ENCODE results near the gene RNF183. TPM values are rescaled to one million over a fixed set of nuclear protein-coding genes. Genes with fewer than 3 reads are reported as not detected.

RNF183 gene
- polyA plus RNA-seq, 1 donor from 2014 or later: not detected

DNA sequence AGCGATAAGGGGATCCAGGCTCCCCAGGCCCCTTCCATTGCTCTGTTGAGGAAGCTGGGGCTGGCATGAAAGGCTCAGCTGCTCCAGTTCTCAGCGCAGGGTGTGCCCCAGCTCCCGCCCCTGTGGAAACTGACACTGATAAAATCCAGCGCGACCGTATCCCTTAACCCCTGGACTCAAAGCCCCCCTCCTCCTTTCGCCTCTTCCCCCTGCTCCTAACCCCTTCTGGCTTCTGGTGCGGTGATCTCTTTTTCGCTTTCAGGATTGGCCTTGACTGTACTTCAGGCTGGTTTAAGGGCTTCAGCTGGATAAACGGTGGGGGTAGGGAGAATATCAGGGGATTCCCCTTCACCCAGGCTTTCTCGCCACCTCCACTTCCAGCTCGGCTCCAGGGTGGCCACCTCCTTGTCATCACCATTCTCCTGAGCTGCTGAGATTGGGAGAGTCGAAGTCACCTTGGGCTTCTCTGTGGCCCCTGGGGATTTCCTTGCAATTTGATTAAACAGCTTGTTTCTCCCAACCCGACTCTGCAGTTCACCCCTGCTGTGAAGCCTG lies 47.0 kb upstream of the RNF183 start:
- H3K9me3 ChIP-seq (ENCODE audit: low read length): no peaks in the 10 kb centered on the region
- no peaks in the 10 kb centered on the region for H4K20me1 ChIP-seq (ENCODE audit: insufficient read depth)
- peak overlapping the region; percentile 59 for H3K4me3 ChIP-seq (ENCODE audit: low read length)
- no peaks in the 10 kb centered on the region for H3K36me3 ChIP-seq (ENCODE audit: insufficient read depth, low read length)
- no peak overlapping the region for H3K9ac ChIP-seq (ENCODE audit: low read length)
- H3K27me3 ChIP-seq (ENCODE audit: insufficient read depth, low read depth, low read length): peaks cover 50% of the 10 kb centered on the region
- no peak overlapping the region for H3K4me2 ChIP-seq (ENCODE audit: low read length)
- H2AFZ ChIP-seq (ENCODE audit: low read depth, low read length): no peak overlapping the region
- no peaks in the 10 kb centered on the region for H3F3A ChIP-seq (ENCODE audit: insufficient read depth, low read length, poor library complexity, severe bottlenecking)
- TF ChIP-seq, protein P1, sequence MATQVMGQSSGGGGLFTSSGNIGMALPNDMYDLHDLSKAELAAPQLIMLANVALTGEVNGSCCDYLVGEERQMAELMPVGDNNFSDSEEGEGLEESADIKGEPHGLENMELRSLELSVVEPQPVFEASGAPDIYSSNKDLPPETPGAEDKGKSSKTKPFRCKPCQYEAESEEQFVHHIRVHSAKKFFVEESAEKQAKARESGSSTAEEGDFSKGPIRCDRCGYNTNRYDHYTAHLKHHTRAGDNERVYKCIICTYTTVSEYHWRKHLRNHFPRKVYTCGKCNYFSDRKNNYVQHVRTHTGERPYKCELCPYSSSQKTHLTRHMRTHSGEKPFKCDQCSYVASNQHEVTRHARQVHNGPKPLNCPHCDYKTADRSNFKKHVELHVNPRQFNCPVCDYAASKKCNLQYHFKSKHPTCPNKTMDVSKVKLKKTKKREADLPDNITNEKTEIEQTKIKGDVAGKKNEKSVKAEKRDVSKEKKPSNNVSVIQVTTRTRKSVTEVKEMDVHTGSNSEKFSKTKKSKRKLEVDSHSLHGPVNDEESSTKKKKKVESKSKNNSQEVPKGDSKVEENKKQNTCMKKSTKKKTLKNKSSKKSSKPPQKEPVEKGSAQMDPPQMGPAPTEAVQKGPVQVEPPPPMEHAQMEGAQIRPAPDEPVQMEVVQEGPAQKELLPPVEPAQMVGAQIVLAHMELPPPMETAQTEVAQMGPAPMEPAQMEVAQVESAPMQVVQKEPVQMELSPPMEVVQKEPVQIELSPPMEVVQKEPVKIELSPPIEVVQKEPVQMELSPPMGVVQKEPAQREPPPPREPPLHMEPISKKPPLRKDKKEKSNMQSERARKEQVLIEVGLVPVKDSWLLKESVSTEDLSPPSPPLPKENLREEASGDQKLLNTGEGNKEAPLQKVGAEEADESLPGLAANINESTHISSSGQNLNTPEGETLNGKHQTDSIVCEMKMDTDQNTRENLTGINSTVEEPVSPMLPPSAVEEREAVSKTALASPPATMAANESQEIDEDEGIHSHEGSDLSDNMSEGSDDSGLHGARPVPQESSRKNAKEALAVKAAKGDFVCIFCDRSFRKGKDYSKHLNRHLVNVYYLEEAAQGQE (IDR thresholded peaks at IDR 0.05; ENCODE audit: borderline replicate concordance): no peak
- TF ChIP-seq, protein P2, sequence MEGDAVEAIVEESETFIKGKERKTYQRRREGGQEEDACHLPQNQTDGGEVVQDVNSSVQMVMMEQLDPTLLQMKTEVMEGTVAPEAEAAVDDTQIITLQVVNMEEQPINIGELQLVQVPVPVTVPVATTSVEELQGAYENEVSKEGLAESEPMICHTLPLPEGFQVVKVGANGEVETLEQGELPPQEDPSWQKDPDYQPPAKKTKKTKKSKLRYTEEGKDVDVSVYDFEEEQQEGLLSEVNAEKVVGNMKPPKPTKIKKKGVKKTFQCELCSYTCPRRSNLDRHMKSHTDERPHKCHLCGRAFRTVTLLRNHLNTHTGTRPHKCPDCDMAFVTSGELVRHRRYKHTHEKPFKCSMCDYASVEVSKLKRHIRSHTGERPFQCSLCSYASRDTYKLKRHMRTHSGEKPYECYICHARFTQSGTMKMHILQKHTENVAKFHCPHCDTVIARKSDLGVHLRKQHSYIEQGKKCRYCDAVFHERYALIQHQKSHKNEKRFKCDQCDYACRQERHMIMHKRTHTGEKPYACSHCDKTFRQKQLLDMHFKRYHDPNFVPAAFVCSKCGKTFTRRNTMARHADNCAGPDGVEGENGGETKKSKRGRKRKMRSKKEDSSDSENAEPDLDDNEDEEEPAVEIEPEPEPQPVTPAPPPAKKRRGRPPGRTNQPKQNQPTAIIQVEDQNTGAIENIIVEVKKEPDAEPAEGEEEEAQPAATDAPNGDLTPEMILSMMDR (IDR thresholded peaks at IDR 0.05; ENCODE audit: poor library complexity, severe bottlenecking): no peak
- TF ChIP-seq MXI1 (conservative IDR thresholded peaks at IDR 0.05; ENCODE audit: poor library complexity, severe bottlenecking) (no peak), SMC3 (conservative IDR thresholded peaks at IDR 0.05; ENCODE audit: poor library complexity) (no peak), EP300 (conservative IDR thresholded peaks at IDR 0.05; ENCODE audit: poor library complexity, severe bottlenecking) (no peak), RAD21 (conservative IDR thresholded peaks at IDR 0.05) (no peak), EZH2 (IDR thresholded peaks at IDR 0.05; ENCODE audit: borderline replicate concordance, insufficient read depth, low read length, poor library complexity, severe bottlenecking) (no peak), POLR2AphosphoS5 (IDR thresholded peaks at IDR 0.05) (no peak), TAF1 (IDR thresholded peaks at IDR 0.05; ENCODE audit: low read depth) (no peak)
- H3K27ac ChIP-seq (ENCODE audit: low read length): no peak overlapping the region
- H3K9me2 ChIP-seq (ENCODE audit: insufficient read depth, low read length): no peaks in the 10 kb centered on the region
- H3K79me2 ChIP-seq (replicated peaks; ENCODE audit: insufficient read depth, low read length): no peaks in the 10 kb centered on the region

DNA sequence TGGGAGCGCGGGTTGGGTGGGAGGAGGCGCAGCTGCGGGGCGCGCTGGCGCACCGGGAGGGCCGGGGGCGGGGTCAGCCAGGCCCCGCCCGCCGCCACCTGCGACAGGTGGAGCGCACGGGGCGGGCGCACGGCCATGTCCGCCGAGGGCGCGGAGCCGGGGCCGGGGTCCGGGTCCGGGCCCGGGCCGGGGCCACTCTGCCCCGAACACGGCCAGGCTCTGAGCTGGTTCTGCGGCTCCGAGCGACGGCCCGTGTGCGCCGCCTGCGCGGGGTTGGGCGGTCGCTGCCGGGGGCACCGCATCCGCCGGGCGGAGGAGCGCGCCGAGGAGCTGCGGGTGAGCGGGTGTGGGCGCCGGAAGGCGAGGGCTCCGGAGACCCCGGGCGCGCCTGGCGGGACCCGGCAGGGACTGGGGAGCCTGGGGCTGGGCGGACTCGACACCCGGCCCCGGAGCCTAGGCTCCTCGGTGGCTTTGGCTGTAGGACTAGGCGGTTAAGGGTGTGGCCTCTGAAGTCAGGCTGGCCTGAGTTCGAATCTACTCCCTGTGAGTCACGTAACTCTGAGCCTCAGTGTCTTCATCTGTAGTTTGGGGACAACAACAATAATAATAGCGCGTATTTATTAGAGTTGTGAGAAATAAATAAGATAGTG lies 46.4 kb upstream of the RNF183 start, which contains the start of gene BSPRY:
Gene BSPRY, plus strand, starts transcription at position 97 of the 650 bp plus-strand sequence. Its CDS starts 39 bp downstream, at position 136.
- Histone ChIP-seq H3K9me2 (ENCODE audit: insufficient read depth, low read length) (no peaks in the 10 kb centered on the region), H3K79me2 (replicated peaks; ENCODE audit: insufficient read depth, low read length) (no peaks in the 10 kb centered on the region), H4K20me1 (ENCODE audit: insufficient read depth) (no peaks in the 10 kb centered on the region), H3K9me3 (ENCODE audit: low read length) (no peaks in the 10 kb centered on the region), H3K27me3 (ENCODE audit: insufficient read depth, low read depth, low read length) (peaks cover 50% of the 10 kb centered on the region), H3K4me2 (ENCODE audit: low read length) (peak within 1 kb of the TSS; percentile 19), H3K4me3 (ENCODE audit: low read length) (peak within 1 kb of the TSS; percentile 59), H3K36me3 (ENCODE audit: insufficient read depth, low read length) (no peaks in the 10 kb centered on the region), H3K27ac (ENCODE audit: low read length) (no peak within 1 kb of the TSS), H3F3A (ENCODE audit: insufficient read depth, low read length, poor library complexity, severe bottlenecking) (no peaks in the 10 kb centered on the region), H3K9ac (ENCODE audit: low read length) (no peak within 1 kb of the TSS), H2AFZ (ENCODE audit: low read depth, low read length) (no peak within 1 kb of the TSS)
- TF ChIP-seq EZH2 (IDR thresholded peaks at IDR 0.05; ENCODE audit: borderline replicate concordance, insufficient read depth, low read length, poor library complexity, severe bottlenecking) (no peak), MXI1 (conservative IDR thresholded peaks at IDR 0.05; ENCODE audit: poor library complexity, severe bottlenecking) (no peak), TAF1 (IDR thresholded peaks at IDR 0.05; ENCODE audit: low read depth) (no peak), POLR2AphosphoS5 (IDR thresholded peaks at IDR 0.05) (no peak), SMC3 (conservative IDR thresholded peaks at IDR 0.05; ENCODE audit: poor library complexity) (no peak), EP300 (conservative IDR thresholded peaks at IDR 0.05; ENCODE audit: poor library complexity, severe bottlenecking) (no peak), RAD21 (conservative IDR thresholded peaks at IDR 0.05) (no peak)
- TF ChIP-seq, protein P2 (IDR thresholded peaks at IDR 0.05; ENCODE audit: poor library complexity, severe bottlenecking): no peak
- TF ChIP-seq, protein P1 (IDR thresholded peaks at IDR 0.05; ENCODE audit: borderline replicate concordance): no peak

Data from neural cell (in vitro differentiated cells).